GM23338 (cell line): ENCODE results near the gene NVL. TPM values are rescaled to one million over a fixed set of nuclear protein-coding genes. Genes with fewer than 3 reads are reported as not detected.

ENCODE experiments used
- ATAC-seq: fragments of 200-7000 bp; cut with Tn5 transposase; 3 replicates; pipeline ENCODE4 v1.9.1; 2020
- DNase-seq: peaks from one replicate; pipeline ENCODE4 v3.0.0-alpha.2; 2015; ENCODE audit warnings: low spot score
- H2AFZ ChIP-seq: fragments of 200-600 bp; sonication (generic); 2 replicates; pipeline ENCODE4 v1.8.0; 2016; ENCODE audit warnings: antibody characterized with exemption, mild to moderate bottlenecking, moderate library complexity
- H3F3A ChIP-seq: fragments of 200-600 bp; sonication (generic); replicated peaks from 2 replicates; pipeline ENCODE4 v1.8.0; 2017; ENCODE audit warnings: antibody characterized with exemption, mixed run types, low read depth
- H3K27ac ChIP-seq: fragments of 200-600 bp; sonication (generic); 2 replicates; pipeline ENCODE4 v1.6.1; 2016; ENCODE audit warnings: low read depth
- H3K27me3 ChIP-seq: fragments of 200-600 bp; sonication (generic); 2 replicates; pipeline ENCODE4 v1.8.0; 2016; ENCODE audit warnings: mild to moderate bottlenecking, mixed run types, moderate library complexity; ENCODE audit not compliant: insufficient read depth
- H3K36me3 ChIP-seq: fragments of 200-600 bp; sonication (generic); 2 replicates; pipeline ENCODE4 v1.8.0; 2016; ENCODE audit warnings: mild to moderate bottlenecking; ENCODE audit not compliant: insufficient read depth
- H3K4me1 ChIP-seq: fragments of 200-600 bp; sonication (generic); 2 replicates; pipeline ENCODE4 v1.8.0; 2016; ENCODE audit warnings: mild to moderate bottlenecking, moderate library complexity; ENCODE audit not compliant: insufficient read depth
- H3K4me2 ChIP-seq: fragments of 200-600 bp; sonication (generic); 2 replicates; pipeline ENCODE4 v1.7.1; 2017; ENCODE audit warnings: mixed run types
- H3K4me3 ChIP-seq: fragments of 200-600 bp; sonication (generic); 2 replicates; pipeline ENCODE4 v1.6.1; 2016; ENCODE audit warnings: mixed run types
- H3K79me2 ChIP-seq: fragments of 200-600 bp; sonication (generic); replicated peaks from 2 replicates; pipeline ENCODE4 v1.8.0; 2017; ENCODE audit warnings: mild to moderate bottlenecking; ENCODE audit not compliant: insufficient read depth
- H3K9me2 ChIP-seq: fragments of 200-600 bp; sonication (generic); 2 replicates; pipeline ENCODE4 v1.8.0; 2017; ENCODE audit not compliant: insufficient read depth
- H4K20me1 ChIP-seq: fragments of 200-600 bp; sonication (generic); replicated peaks from 2 replicates; pipeline ENCODE4 v1.8.0; 2017; ENCODE audit warnings: mild to moderate bottlenecking; ENCODE audit not compliant: insufficient read depth
- H3K27ac Mint-ChIP-seq: 2 replicates; pipeline ENCODE4 v1.8.0; 2020; ENCODE audit warnings: inconsistent platforms, mild to moderate bottlenecking, moderate library complexity, mixed read lengths
- H3K27me3 Mint-ChIP-seq: 3 replicates; pipeline ENCODE4 v1.8.0; 2022; ENCODE audit warnings: low read depth, mild to moderate bottlenecking, moderate library complexity, mixed read lengths, inconsistent platforms; ENCODE audit not compliant: insufficient read depth, poor library complexity
- H3K36me3 Mint-ChIP-seq: 3 replicates; pipeline ENCODE4 v1.8.0; 2021; ENCODE audit warnings: low read depth, mild to moderate bottlenecking, inconsistent platforms, moderate library complexity, mixed read lengths
- H3K4me1 Mint-ChIP-seq: 3 replicates; pipeline ENCODE4 v1.8.0; 2020; ENCODE audit warnings: mild to moderate bottlenecking, inconsistent platforms, mixed read lengths
- H3K4me3 Mint-ChIP-seq: 3 replicates; pipeline ENCODE4 v1.8.0; 2021; ENCODE audit warnings: moderate library complexity, mild to moderate bottlenecking, inconsistent platforms, mixed read lengths
- H3K9me3 Mint-ChIP-seq: 3 replicates; pipeline ENCODE4 v1.8.0; 2020; ENCODE audit warnings: moderate library complexity, mild to moderate bottlenecking, inconsistent platforms, mixed read lengths
- CREB1 ChIP-seq: fragments of 250-450 bp; sonication (Bioruptor Pico); IDR thresholded peaks from 2 replicates; pipeline ENCODE4 v1.5.0; 2020; ENCODE audit warnings: low read depth, mild to moderate bottlenecking, moderate library complexity
- JUNB ChIP-seq: IDR thresholded peaks from one replicate; pipeline ENCODE4 v1.6.1; 2016; ENCODE audit warnings: antibody characterized with exemption; ENCODE audit not compliant: unreplicated experiment
- NANOG ChIP-seq: IDR thresholded peaks from 2 replicates; pipeline ENCODE4 v1.6.1; 2016; ENCODE audit warnings: antibody characterized with exemption, borderline replicate concordance
- POLR2AphosphoS5 ChIP-seq: IDR thresholded peaks from 2 replicates; pipeline ENCODE4 v1.6.1; 2016; ENCODE audit warnings: antibody characterized with exemption, low read depth
- ZNF331 ChIP-seq: fragments of 250-450 bp; sonication (Bioruptor Pico); IDR thresholded peaks from 2 replicates; pipeline ENCODE4 v1.5.0; 2020; ENCODE audit warnings: low read depth, mild to moderate bottlenecking, moderate library complexity
- polyA plus RNA-seq: library from polyadenylated mRNA; unstranded; fragments of >200 nt; fragmentation: Nextera tagmentation; extraction: Ambion mirVana; gene quantifications from 2 replicates; pipeline ENCODE4 v1.2.1, GENCODE V29; 2016
- total RNA-seq: library from RNA; depleted of rRNA; stranded (reverse); fragments of >200 nt; shearing (Covaris generic); gene quantifications from 2 replicates; pipeline ENCODE4 v1.2.3, GENCODE V29; 2014
- TF ChIP-seq, protein P1 (sequence below): IDR thresholded peaks from 2 replicates; pipeline ENCODE4 v1.6.1; 2016; ENCODE audit warnings: antibody characterized with exemption
- TF ChIP-seq, protein P2 (sequence below): fragments of 250-450 bp; sonication (Bioruptor Pico); IDR thresholded peaks from 2 replicates; pipeline ENCODE4 v1.5.0; 2020; ENCODE audit warnings: mild to moderate bottlenecking, moderate library complexity
- TF ChIP-seq, protein P3 (sequence below): IDR thresholded peaks from one replicate; pipeline ENCODE4 v1.6.1; 2018; ENCODE audit warnings: antibody characterized with exemption; ENCODE audit not compliant: unreplicated experiment
- TF ChIP-seq, protein P4 (sequence below), 2 experiments: fragments of 200-600 bp in 1 of 2; sonication (generic) in 1 of 2; conservative IDR thresholded peaks; 2 replicates each; pipeline versions ENCODE4 v1.5.1 to v1.6.1; 2016 to 2017; ENCODE audit warnings: antibody characterized with exemption in 2 of 2, low read depth in 2 of 2, mild to moderate bottlenecking in 2 of 2, moderate library complexity in 1 of 2

NVL gene
- total and polyA plus RNA-seq, 2 experiments from 2014 or later, result 44.4 to 71.7 TPM

DNA sequence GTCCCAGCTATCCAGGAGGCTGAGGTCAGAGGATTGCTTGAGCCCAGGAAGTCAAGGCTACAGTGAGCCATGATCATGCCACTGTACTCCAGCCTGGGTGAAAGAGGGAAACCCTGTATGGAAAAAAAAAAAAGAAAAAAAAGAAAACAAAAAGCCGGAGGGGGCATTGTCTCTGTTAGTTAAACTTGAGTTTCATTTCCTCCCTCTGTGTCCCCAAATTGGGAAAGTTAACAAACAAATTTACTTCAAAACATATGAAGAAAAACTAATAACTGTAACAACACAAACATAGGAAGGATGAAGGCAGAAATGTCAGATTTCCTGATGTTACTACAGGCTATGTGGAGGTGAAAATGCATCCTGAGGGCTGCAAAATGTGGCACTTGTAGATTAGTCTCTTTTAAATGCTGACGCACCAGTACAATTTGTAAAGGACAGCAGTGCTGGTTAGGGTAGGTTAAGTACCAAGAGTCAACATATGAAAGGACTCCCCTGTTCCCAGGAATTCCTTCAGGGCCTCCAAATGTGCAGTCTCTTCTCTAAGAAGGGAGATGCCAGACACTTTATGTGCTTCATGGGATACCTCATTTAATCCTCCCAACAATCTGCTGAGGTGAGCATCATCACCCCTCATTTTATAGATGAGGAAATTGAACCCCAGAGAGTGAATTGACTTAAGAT, 94.0 kb downstream of the NVL start:
- Histone ChIP-seq H3K36me3 (peaks cover 6% of the 10 kb centered on the region; the same call in 1 of the 2 replicates), H3K27me3 (no peaks in the 10 kb centered on the region), H2AFZ (no peak overlapping the region), H3K79me2 (no peaks in the 10 kb centered on the region), H4K20me1 (no peaks in the 10 kb centered on the region), H3K9me2 (no peaks in the 10 kb centered on the region), H3K4me3 (no peak overlapping the region), H3K4me2 (peak overlapping the region; percentile 8), H3K4me1 (peaks cover 37% of the 10 kb centered on the region), H3K27ac (peak overlapping the region; percentile 47), H3F3A (peaks cover 13% of the 10 kb centered on the region; the same call in 1 of the 2 replicates)
- Mint-ChIP-seq H3K27me3 (peaks cover 6% of the 10 kb centered on the region), H3K36me3 (peaks cover 37% of the 10 kb centered on the region), H3K27ac (peak overlapping the region; percentile 59; the same call in 1 of the 2 replicates), H3K4me3 (peak overlapping the region; percentile 35; the same call in 2 of the 3 replicates), H3K4me1 (peaks cover 40% of the 10 kb centered on the region), H3K9me3 (no peaks in the 10 kb centered on the region; the same call in 2 of the 3 replicates)
- DNase-seq (peak; percentile 86), ATAC-seq (peak; percentile 87)
- peak; percentile 96 for TF ChIP-seq NANOG
- TF ChIP-seq CREB1 (CRISPR knock-in tag), result peak; percentile 71
- TF ChIP-seq, protein P1, sequence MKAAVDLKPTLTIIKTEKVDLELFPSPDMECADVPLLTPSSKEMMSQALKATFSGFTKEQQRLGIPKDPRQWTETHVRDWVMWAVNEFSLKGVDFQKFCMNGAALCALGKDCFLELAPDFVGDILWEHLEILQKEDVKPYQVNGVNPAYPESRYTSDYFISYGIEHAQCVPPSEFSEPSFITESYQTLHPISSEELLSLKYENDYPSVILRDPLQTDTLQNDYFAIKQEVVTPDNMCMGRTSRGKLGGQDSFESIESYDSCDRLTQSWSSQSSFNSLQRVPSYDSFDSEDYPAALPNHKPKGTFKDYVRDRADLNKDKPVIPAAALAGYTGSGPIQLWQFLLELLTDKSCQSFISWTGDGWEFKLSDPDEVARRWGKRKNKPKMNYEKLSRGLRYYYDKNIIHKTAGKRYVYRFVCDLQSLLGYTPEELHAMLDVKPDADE, result 0 out of 2 replicates have a peak, but pooled peaks have one; percentile 16
- TF ChIP-seq ZNF331, result no peak
- TF ChIP-seq, protein P2, sequence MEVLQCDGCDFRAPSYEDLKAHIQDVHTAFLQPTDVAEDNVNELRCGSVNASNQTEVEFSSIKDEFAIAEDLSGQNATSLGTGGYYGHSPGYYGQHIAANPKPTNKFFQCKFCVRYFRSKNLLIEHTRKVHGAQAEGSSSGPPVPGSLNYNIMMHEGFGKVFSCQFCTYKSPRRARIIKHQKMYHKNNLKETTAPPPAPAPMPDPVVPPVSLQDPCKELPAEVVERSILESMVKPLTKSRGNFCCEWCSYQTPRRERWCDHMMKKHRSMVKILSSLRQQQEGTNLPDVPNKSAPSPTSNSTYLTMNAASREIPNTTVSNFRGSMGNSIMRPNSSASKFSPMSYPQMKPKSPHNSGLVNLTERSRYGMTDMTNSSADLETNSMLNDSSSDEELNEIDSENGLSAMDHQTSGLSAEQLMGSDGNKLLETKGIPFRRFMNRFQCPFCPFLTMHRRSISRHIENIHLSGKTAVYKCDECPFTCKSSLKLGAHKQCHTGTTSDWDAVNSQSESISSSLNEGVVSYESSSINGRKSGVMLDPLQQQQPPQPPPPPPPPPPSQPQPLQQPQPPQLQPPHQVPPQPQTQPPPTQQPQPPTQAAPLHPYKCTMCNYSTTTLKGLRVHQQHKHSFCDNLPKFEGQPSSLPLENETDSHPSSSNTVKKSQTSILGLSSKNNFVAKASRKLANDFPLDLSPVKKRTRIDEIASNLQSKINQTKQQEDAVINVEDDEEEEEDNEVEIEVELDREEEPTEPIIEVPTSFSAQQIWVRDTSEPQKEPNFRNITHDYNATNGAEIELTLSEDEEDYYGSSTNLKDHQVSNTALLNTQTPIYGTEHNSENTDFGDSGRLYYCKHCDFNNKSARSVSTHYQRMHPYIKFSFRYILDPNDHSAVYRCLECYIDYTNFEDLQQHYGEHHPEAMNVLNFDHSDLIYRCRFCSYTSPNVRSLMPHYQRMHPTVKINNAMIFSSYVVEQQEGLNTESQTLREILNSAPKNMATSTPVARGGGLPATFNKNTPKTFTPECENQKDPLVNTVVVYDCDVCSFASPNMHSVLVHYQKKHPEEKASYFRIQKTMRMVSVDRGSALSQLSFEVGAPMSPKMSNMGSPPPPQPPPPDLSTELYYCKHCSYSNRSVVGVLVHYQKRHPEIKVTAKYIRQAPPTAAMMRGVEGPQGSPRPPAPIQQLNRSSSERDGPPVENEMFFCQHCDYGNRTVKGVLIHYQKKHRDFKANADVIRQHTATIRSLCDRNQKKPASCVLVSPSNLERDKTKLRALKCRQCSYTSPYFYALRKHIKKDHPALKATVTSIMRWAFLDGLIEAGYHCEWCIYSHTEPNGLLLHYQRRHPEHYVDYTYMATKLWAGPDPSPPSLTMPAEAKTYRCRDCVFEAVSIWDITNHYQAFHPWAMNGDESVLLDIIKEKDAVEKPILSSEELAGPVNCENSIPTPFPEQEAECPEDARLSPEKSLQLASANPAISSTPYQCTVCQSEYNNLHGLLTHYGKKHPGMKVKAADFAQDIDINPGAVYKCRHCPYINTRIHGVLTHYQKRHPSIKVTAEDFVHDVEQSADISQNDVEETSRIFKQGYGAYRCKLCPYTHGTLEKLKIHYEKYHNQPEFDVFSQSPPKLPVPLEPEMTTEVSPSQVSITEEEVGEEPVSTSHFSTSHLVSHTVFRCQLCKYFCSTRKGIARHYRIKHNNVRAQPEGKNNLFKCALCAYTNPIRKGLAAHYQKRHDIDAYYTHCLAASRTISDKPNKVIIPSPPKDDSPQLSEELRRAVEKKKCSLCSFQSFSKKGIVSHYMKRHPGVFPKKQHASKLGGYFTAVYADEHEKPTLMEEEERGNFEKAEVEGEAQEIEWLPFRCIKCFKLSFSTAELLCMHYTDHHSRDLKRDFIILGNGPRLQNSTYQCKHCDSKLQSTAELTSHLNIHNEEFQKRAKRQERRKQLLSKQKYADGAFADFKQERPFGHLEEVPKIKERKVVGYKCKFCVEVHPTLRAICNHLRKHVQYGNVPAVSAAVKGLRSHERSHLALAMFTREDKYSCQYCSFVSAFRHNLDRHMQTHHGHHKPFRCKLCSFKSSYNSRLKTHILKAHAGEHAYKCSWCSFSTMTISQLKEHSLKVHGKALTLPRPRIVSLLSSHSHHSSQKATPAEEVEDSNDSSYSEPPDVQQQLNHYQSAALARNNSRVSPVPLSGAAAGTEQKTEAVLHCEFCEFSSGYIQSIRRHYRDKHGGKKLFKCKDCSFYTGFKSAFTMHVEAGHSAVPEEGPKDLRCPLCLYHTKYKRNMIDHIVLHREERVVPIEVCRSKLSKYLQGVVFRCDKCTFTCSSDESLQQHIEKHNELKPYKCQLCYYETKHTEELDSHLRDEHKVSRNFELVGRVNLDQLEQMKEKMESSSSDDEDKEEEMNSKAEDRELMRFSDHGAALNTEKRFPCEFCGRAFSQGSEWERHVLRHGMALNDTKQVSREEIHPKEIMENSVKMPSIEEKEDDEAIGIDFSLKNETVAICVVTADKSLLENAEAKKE (CRISPR knock-in tag), result peak; percentile 62; the same call in 1 of the 2 replicates
- TF ChIP-seq JUNB, result no peak
- TF ChIP-seq, protein P3, sequence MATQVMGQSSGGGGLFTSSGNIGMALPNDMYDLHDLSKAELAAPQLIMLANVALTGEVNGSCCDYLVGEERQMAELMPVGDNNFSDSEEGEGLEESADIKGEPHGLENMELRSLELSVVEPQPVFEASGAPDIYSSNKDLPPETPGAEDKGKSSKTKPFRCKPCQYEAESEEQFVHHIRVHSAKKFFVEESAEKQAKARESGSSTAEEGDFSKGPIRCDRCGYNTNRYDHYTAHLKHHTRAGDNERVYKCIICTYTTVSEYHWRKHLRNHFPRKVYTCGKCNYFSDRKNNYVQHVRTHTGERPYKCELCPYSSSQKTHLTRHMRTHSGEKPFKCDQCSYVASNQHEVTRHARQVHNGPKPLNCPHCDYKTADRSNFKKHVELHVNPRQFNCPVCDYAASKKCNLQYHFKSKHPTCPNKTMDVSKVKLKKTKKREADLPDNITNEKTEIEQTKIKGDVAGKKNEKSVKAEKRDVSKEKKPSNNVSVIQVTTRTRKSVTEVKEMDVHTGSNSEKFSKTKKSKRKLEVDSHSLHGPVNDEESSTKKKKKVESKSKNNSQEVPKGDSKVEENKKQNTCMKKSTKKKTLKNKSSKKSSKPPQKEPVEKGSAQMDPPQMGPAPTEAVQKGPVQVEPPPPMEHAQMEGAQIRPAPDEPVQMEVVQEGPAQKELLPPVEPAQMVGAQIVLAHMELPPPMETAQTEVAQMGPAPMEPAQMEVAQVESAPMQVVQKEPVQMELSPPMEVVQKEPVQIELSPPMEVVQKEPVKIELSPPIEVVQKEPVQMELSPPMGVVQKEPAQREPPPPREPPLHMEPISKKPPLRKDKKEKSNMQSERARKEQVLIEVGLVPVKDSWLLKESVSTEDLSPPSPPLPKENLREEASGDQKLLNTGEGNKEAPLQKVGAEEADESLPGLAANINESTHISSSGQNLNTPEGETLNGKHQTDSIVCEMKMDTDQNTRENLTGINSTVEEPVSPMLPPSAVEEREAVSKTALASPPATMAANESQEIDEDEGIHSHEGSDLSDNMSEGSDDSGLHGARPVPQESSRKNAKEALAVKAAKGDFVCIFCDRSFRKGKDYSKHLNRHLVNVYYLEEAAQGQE, result no peak
- TF ChIP-seq, protein P4, sequence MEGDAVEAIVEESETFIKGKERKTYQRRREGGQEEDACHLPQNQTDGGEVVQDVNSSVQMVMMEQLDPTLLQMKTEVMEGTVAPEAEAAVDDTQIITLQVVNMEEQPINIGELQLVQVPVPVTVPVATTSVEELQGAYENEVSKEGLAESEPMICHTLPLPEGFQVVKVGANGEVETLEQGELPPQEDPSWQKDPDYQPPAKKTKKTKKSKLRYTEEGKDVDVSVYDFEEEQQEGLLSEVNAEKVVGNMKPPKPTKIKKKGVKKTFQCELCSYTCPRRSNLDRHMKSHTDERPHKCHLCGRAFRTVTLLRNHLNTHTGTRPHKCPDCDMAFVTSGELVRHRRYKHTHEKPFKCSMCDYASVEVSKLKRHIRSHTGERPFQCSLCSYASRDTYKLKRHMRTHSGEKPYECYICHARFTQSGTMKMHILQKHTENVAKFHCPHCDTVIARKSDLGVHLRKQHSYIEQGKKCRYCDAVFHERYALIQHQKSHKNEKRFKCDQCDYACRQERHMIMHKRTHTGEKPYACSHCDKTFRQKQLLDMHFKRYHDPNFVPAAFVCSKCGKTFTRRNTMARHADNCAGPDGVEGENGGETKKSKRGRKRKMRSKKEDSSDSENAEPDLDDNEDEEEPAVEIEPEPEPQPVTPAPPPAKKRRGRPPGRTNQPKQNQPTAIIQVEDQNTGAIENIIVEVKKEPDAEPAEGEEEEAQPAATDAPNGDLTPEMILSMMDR (conservative IDR thresholded peaks at IDR 0.05; ENCODE audit: low read depth in 2 of 2), result no peak
- peak; percentile 68 for TF ChIP-seq POLR2AphosphoS5
